Activated CD4-positive, alpha-beta T cell treated with anti-CD3 and anti-CD28 coated beads for 36 hours (primary cell): Measurements from ENCODE around the gene ZMIZ1. TPM values are rescaled to one million over a fixed set of nuclear protein-coding genes. Genes with fewer than 3 reads are reported as not detected.
A peak's percentile ranks its signal among the peaks of the same experiment; 100 is the strongest.
"Not testable (repeated sequence)": the region's sequence is repeated elsewhere in the genome, so short reads cannot be mapped to it uniquely, and the experiment has no call there.

Source experiments
- ATAC-seq: fragments of 200-7000 bp; cut with Tn5 transposase; one replicate; pipeline ENCODE4 v1.10.0; 2021; ENCODE audit warnings: mild to moderate bottlenecking, moderate library complexity
- CTCF ChIA-PET: fragments of 350-600 bp; sonication (Branson Sonifier 250); formaldehyde crosslinking; loops from one replicate; lab custom pipeline; 2021; ENCODE audit warnings: antibody characterized with exemption; lab: Charles Lee
- POLR2A ChIA-PET: fragments of 350-600 bp; sonication (Branson Sonifier 250); formaldehyde crosslinking; loops from one replicate; lab custom pipeline; 2021; ENCODE audit warnings: antibody characterized with exemption, inconsistent platforms; lab: Charles Lee
- DNase-seq: peaks from one replicate; pipeline ENCODE4 v3.0.0-alpha.2; 2020
- H3K27ac Mint-ChIP-seq: one replicate; pipeline ENCODE4 v1.8.0; 2021; ENCODE audit warnings: mixed read lengths
- H3K27me3 Mint-ChIP-seq: one replicate; pipeline ENCODE4 v1.8.0; 2021; ENCODE audit warnings: mixed read lengths
- H3K36me3 Mint-ChIP-seq: one replicate; pipeline ENCODE4 v1.8.0; 2021; ENCODE audit warnings: low read depth, mixed read lengths
- H3K4me1 Mint-ChIP-seq: one replicate; pipeline ENCODE4 v1.8.0; 2021; ENCODE audit warnings: mixed read lengths
- H3K4me3 Mint-ChIP-seq: one replicate; pipeline ENCODE4 v1.8.0; 2021; ENCODE audit warnings: mild to moderate bottlenecking, moderate library complexity, mixed read lengths
- H3K9me3 Mint-ChIP-seq: one replicate; pipeline ENCODE4 v1.8.0; 2021; ENCODE audit warnings: low read depth, mixed read lengths
- intact Hi-C, 2 experiments: fragments of 100-400 bp; cut with DNase I in 1 of 2; cut with micrococcal nuclease in 1 of 2; formaldehyde crosslinking; loops; one replicate each; pipeline versions ENCODE4 v1.14.2 to v1.15.1; 2022 to 2024; cut with DNase I, micrococcal nuclease
- total RNA-seq, 2 experiments: library from RNA; stranded (reverse); gene quantifications; one replicate each; pipeline ENCODE4 v1.2.3, GENCODE V29; 2021

The ZMIZ1 gene
- total RNA-seq, 2 experiments from 2014 or later: 33.9 to 34.3 TPM

- H3K27ac Mint-ChIP-seq: no peak overlapping the region
- DNase-seq: no peak
- H3K36me3 Mint-ChIP-seq: peaks cover 13% of the 10 kb centered on the region
- H3K4me3 Mint-ChIP-seq: no peak overlapping the region
- ChIA-PET POLR2A (no interaction called here), CTCF (no interaction called here)
- H3K4me1 Mint-ChIP-seq: no peaks in the 10 kb centered on the region
- H3K27me3 Mint-ChIP-seq: no peaks in the 10 kb centered on the region
- H3K9me3 Mint-ChIP-seq: no peaks in the 10 kb centered on the region
- intact Hi-C loops: no loop called here
- ATAC-seq: no peak
Observed at GRCh38 chr10:79275105-79275430, 206.3 kb downstream of the ZMIZ1 start.

GRCh38 chr10:79275431-79275851, 206.7 kb downstream of the ZMIZ1 start:
- intact Hi-C loops: no loop called here
- DNase-seq: no peak
- CTCF ChIA-PET: no interaction called here
- H3K4me1 Mint-ChIP-seq: no peaks in the 10 kb centered on the region
- H3K9me3 Mint-ChIP-seq: no peaks in the 10 kb centered on the region
- H3K27ac Mint-ChIP-seq: no peak overlapping the region
- H3K27me3 Mint-ChIP-seq: no peaks in the 10 kb centered on the region
- peaks cover 15% of the 10 kb centered on the region for H3K36me3 Mint-ChIP-seq
- POLR2A ChIA-PET: no interaction called here
- H3K4me3 Mint-ChIP-seq: no peak overlapping the region
- no peak for ATAC-seq

- Mint-ChIP-seq H3K4me1 (no peaks in the 10 kb centered on the region), H3K9me3 (no peaks in the 10 kb centered on the region), H3K36me3 (peaks cover 24% of the 10 kb centered on the region), H3K27ac (no peak overlapping the region), H3K27me3 (no peaks in the 10 kb centered on the region), H3K4me3 (no peak overlapping the region)
- DNase-seq: no peak
- ChIA-PET CTCF (interaction anchor here (0.6 to 0.9 kb wide), 3 partner anchors 9 to 37 kb away, joined by 3 to 4 read pairs (median 3); no protein-coding TSS in a partner anchor), POLR2A (no interaction called here)
- intact Hi-C loops: no loop called here
- no peak for ATAC-seq
Observed at GRCh38 chr10:79277579-79278269, 209.0 kb downstream of the ZMIZ1 start.

GRCh38 chr10:79279047-79279446, 210.3 kb downstream of the ZMIZ1 start:
- ATAC-seq, CTCF ChIA-PET, intact Hi-C loops, H3K4me1 Mint-ChIP-seq, H3K9me3 Mint-ChIP-seq, H3K27ac Mint-ChIP-seq, DNase-seq, H3K4me3 Mint-ChIP-seq, POLR2A ChIA-PET, H3K27me3 Mint-ChIP-seq: not testable (repeated sequence)
- H3K36me3 Mint-ChIP-seq: peaks cover 24% of the 10 kb centered on the region

GRCh38 chr10:79280956-79281355, 212.2 kb downstream of the ZMIZ1 start:
- Mint-ChIP-seq H3K4me1 (peaks cover 20% of the 10 kb centered on the region), H3K4me3 (no peak overlapping the region), H3K27me3 (no peaks in the 10 kb centered on the region), H3K36me3 (peaks cover 31% of the 10 kb centered on the region), H3K27ac (no peak overlapping the region), H3K9me3 (no peaks in the 10 kb centered on the region)
- no peak for DNase-seq
- no peak for ATAC-seq
- intact Hi-C loops: no loop called here
- POLR2A ChIA-PET: no interaction called here
- CTCF ChIA-PET: interaction anchor here (0.7 to 0.8 kb wide), 2 partner anchors 12 to 41 kb away, joined by 3 read pairs; no protein-coding TSS in a partner anchor

GRCh38 chr10:79282388-79282787, 213.6 kb downstream of the ZMIZ1 start:
- Mint-ChIP-seq H3K36me3 (peaks cover 33% of the 10 kb centered on the region), H3K27ac (no peak overlapping the region), H3K9me3 (no peaks in the 10 kb centered on the region), H3K27me3 (no peaks in the 10 kb centered on the region), H3K4me3 (no peak overlapping the region), H3K4me1 (peaks cover 34% of the 10 kb centered on the region)
- CTCF ChIA-PET: interaction anchor here (0.6 kb wide), 1 partner anchor 59 kb away, joined by 3 read pairs; no protein-coding TSS in a partner anchor
- POLR2A ChIA-PET: interaction anchor here (1.0 kb wide), 1 partner anchor 35 kb away, joined by 3 read pairs; no protein-coding TSS in a partner anchor
- DNase-seq: no peak
- ATAC-seq: no peak
- intact Hi-C loops: no loop called here

GRCh38 chr10:79283616-79284015, 214.8 kb downstream of the ZMIZ1 start:
- DNase-seq: no peak
- CTCF ChIA-PET: interaction anchor here (0.7 kb wide), 1 partner anchor 78 kb away, joined by 3 read pairs; no protein-coding TSS in a partner anchor
- H3K27ac Mint-ChIP-seq: no peak overlapping the region
- POLR2A ChIA-PET: no interaction called here
- ATAC-seq: no peak
- intact Hi-C loops: no loop called here
- no peak overlapping the region for H3K4me3 Mint-ChIP-seq
- no peaks in the 10 kb centered on the region for H3K9me3 Mint-ChIP-seq
- H3K36me3 Mint-ChIP-seq: peaks cover 32% of the 10 kb centered on the region
- H3K27me3 Mint-ChIP-seq: no peaks in the 10 kb centered on the region
- H3K4me1 Mint-ChIP-seq: peaks cover 39% of the 10 kb centered on the region

- H3K4me3 Mint-ChIP-seq: no peak overlapping the region
- intact Hi-C loops: no loop called here
- peaks cover 36% of the 10 kb centered on the region for H3K36me3 Mint-ChIP-seq
- no peak overlapping the region for H3K27ac Mint-ChIP-seq
- H3K27me3 Mint-ChIP-seq: no peaks in the 10 kb centered on the region
- no peak for DNase-seq
- H3K9me3 Mint-ChIP-seq: no peaks in the 10 kb centered on the region
- POLR2A ChIA-PET: interaction anchor here (1.1 kb wide), 1 partner anchor 41 kb away, joined by 3 read pairs; no protein-coding TSS in a partner anchor
- no peak for ATAC-seq
- peaks cover 41% of the 10 kb centered on the region for H3K4me1 Mint-ChIP-seq
- CTCF ChIA-PET: interaction anchor here (0.7 kb wide), 2 partner anchors 184 to 839 kb away, joined by 3 to 4 read pairs; no protein-coding TSS in a partner anchor
Observed at GRCh38 chr10:79284158-79284871, 215.5 kb downstream of the ZMIZ1 start.

GRCh38 chr10:79285315-79286197, 216.8 kb downstream of the ZMIZ1 start:
- peak; percentile 77 for DNase-seq
- Mint-ChIP-seq H3K27ac (peak overlapping the region; percentile 85), H3K27me3 (no peaks in the 10 kb centered on the region), H3K4me1 (peaks cover 41% of the 10 kb centered on the region), H3K4me3 (peak overlapping the region; percentile 11), H3K9me3 (no peaks in the 10 kb centered on the region), H3K36me3 (peaks cover 34% of the 10 kb centered on the region)
- ChIA-PET POLR2A (interaction anchor here (1.0 to 1.2 kb wide), 4 partner anchors 38 to 662 kb away, joined by 3 to 4 read pairs (median 4); no protein-coding TSS in a partner anchor), CTCF (interaction anchor here (0.7 to 1.6 kb wide), 3 partner anchors 38 to 61 kb away, joined by 3 to 4 read pairs (median 3); no protein-coding TSS in a partner anchor)
- intact Hi-C loops: loop anchor here (1.0 to 5.0 kb wide), 4 partner anchors 31 to 63 kb away; no protein-coding TSS in a partner anchor
- peak; percentile 75 for ATAC-seq

- no peaks in the 10 kb centered on the region for H3K9me3 Mint-ChIP-seq
- peak overlapping the region; percentile 85 for H3K27ac Mint-ChIP-seq
- ATAC-seq: peak; percentile 88
- no peaks in the 10 kb centered on the region for H3K27me3 Mint-ChIP-seq
- ChIA-PET CTCF (interaction anchor here (0.7 to 1.6 kb wide), 5 partner anchors 19 to 88 kb away, joined by 3 to 4 read pairs (median 3); no protein-coding TSS in a partner anchor), POLR2A (interaction anchor here (1.0 to 1.2 kb wide), 3 partner anchors 37 to 663 kb away, joined by 3 to 4 read pairs (median 4); no protein-coding TSS in a partner anchor)
- DNase-seq: peak; percentile 92
- H3K4me1 Mint-ChIP-seq: peaks cover 41% of the 10 kb centered on the region
- H3K4me3 Mint-ChIP-seq: peak overlapping the region; percentile 37
- intact Hi-C loops: loop anchor here (2.0 to 5.0 kb wide), 3 partner anchors 30 to 62 kb away; no protein-coding TSS in a partner anchor
- H3K36me3 Mint-ChIP-seq: peaks cover 35% of the 10 kb centered on the region
Observed at GRCh38 chr10:79286318-79286951, 217.7 kb downstream of the ZMIZ1 start.
